CD14-positive monocyte (primary cell): Measurements from ENCODE around the gene GRID2. TPM values are rescaled to one million over a fixed set of nuclear protein-coding genes. Genes with fewer than 3 reads are reported as not detected.

Experiments
- DNase-seq, 3 donors: peaks; one replicate each; pipeline ENCODE4 v3.0.0-alpha.2; 2011 to 2022
- H2AFZ ChIP-seq: 2 replicates; pipeline ENCODE4 v1.6.0; 2012; ENCODE audit warnings: mild to moderate bottlenecking, low read depth, low read length, inconsistent platforms; ENCODE audit not compliant: insufficient read depth, poor library complexity, severe bottlenecking
- H3K27ac ChIP-seq, 2 donors: 1 replicate in 1 of 2; 2 replicates in 1 of 2; pipeline ENCODE4 v1.5.1; 2012 to 2013; ENCODE audit warnings: low read length in 2 of 2, control low read depth in 1 of 2, inconsistent platforms in 1 of 2, low read depth in 1 of 2, mild to moderate bottlenecking in 1 of 2
- H3K27me3 ChIP-seq, 2 donors: one replicate each; pipeline versions ENCODE4 v1.6.0 to v1.6.1; 2011 to 2013; ENCODE audit warnings: low read length in 2 of 2; ENCODE audit not compliant: control insufficient read depth in 2 of 2, insufficient read depth in 2 of 2
- H3K36me3 ChIP-seq, 2 donors: replicated peaks in 1 of 2; 1 replicate in 1 of 2; 2 replicates in 1 of 2; pipeline versions ENCODE4 v1.5.1 to v1.6.1; 2012 to 2013; ENCODE audit warnings: low read length in 2 of 2, control low read depth in 1 of 2, inconsistent platforms in 1 of 2, mild to moderate bottlenecking in 1 of 2; ENCODE audit not compliant: insufficient read depth in 2 of 2, control insufficient read depth in 1 of 2
- H3K4me1 ChIP-seq, 2 donors: 1 replicate in 1 of 2; 2 replicates in 1 of 2; pipeline versions ENCODE4 v1.5.1 to v1.6.1; 2012 to 2013; ENCODE audit warnings: low read length in 2 of 2, control low read depth in 1 of 2, inconsistent platforms in 1 of 2, mild to moderate bottlenecking in 1 of 2, moderate library complexity in 1 of 2; ENCODE audit not compliant: insufficient read depth in 2 of 2, control insufficient read depth in 1 of 2
- H3K4me2 ChIP-seq: replicated peaks from 2 replicates; pipeline ENCODE3; 2012; ENCODE audit warnings: low read length, moderate library complexity, mild to moderate bottlenecking; ENCODE audit not compliant: poor library complexity, severe bottlenecking; ENCODE audit errors: extremely low read depth
- H3K4me3 ChIP-seq, 3 experiments: fragments of 200-600 bp in 1 of 3; sonication (generic) in 1 of 3; replicated peaks in 1 of 3; 1 replicate in 2 of 3; 2 replicates in 1 of 3; pipeline ENCODE4 v1.5.1; 2011 to 2013; ENCODE audit warnings: low read length in 3 of 3, mild to moderate bottlenecking in 3 of 3, control low read depth in 2 of 3, low read depth in 2 of 3, inconsistent platforms in 1 of 3, moderate library complexity in 1 of 3
- H3K79me2 ChIP-seq: 2 replicates; pipeline ENCODE4 v1.6.0; 2012; ENCODE audit warnings: mild to moderate bottlenecking, control low read depth, inconsistent platforms, low read length, moderate library complexity; ENCODE audit not compliant: insufficient read depth
- H3K9ac ChIP-seq: 2 replicates; pipeline ENCODE4 v1.6.0; 2017; ENCODE audit warnings: low read length, mild to moderate bottlenecking; ENCODE audit not compliant: insufficient read depth, poor library complexity, severe bottlenecking
- H3K9me3 ChIP-seq, 2 donors: replicated peaks in 1 of 2; 1 replicate in 1 of 2; 2 replicates in 1 of 2; pipeline versions ENCODE4 v1.5.1 to v1.6.1; 2012 to 2013; ENCODE audit warnings: low read length in 2 of 2, control low read depth in 1 of 2; ENCODE audit not compliant: control insufficient read depth in 1 of 2, insufficient read depth in 1 of 2
- H4K20me1 ChIP-seq: 2 replicates; pipeline ENCODE4 v1.6.0; 2012; ENCODE audit warnings: mild to moderate bottlenecking, low read length, control low read depth, moderate library complexity; ENCODE audit not compliant: insufficient read depth
- H3K27ac Mint-ChIP-seq, 7 donors: one replicate each; pipeline ENCODE4 v1.8.0; 2020; ENCODE audit warnings: mild to moderate bottlenecking in 7 of 7, mixed read lengths in 7 of 7, moderate library complexity in 6 of 7, inconsistent platforms in 2 of 7
- H3K27me3 Mint-ChIP-seq, 3 donors: one replicate each; pipeline ENCODE4 v1.8.0; 2021 to 2022; ENCODE audit warnings: low read depth in 3 of 3, mild to moderate bottlenecking in 3 of 3, mixed read lengths in 3 of 3, moderate library complexity in 3 of 3, inconsistent platforms in 1 of 3
- H3K36me3 Mint-ChIP-seq, 2 donors: one replicate each; pipeline ENCODE4 v1.8.0; 2020; ENCODE audit warnings: mixed read lengths in 2 of 2, inconsistent platforms in 1 of 2, mild to moderate bottlenecking in 1 of 2
- H3K4me1 Mint-ChIP-seq: one replicate; pipeline ENCODE4 v1.8.0; 2020; ENCODE audit warnings: mild to moderate bottlenecking, mixed read lengths
- H3K4me3 Mint-ChIP-seq, 2 donors: one replicate each; pipeline ENCODE4 v1.8.0; 2020; ENCODE audit warnings: mild to moderate bottlenecking in 2 of 2, mixed read lengths in 2 of 2, moderate library complexity in 1 of 2
- H3K9me3 Mint-ChIP-seq, 7 donors: one replicate each; pipeline ENCODE4 v1.8.0; 2020 to 2022; ENCODE audit warnings: mixed read lengths in 7 of 7, mild to moderate bottlenecking in 6 of 7, moderate library complexity in 6 of 7, inconsistent platforms in 2 of 7
- CTCF ChIP-seq: fragments of 200-600 bp; IDR thresholded peaks from one replicate; pipeline ENCODE4 v1.8.0; 2022; ENCODE audit warnings: antibody characterized with exemption, mild to moderate bottlenecking
- WGBS: methylation state at CpG from one replicate; pipeline ENCODE4 v1.1.5; 2013; ENCODE audit warnings: missing lambda C conversion rate; ENCODE audit not compliant: insufficient coverage; 5-methylcytosine and 5-hydroxymethylcytosine counted together
- intact Hi-C, 2 donors: fragments of 100-400 bp; cut with micrococcal nuclease; formaldehyde crosslinking; loops; one replicate each; pipeline versions ENCODE4 v1.15.0 to v1.15.1; 2023
- polyA plus RNA-seq, 3 donors: library from polyadenylated mRNA; depleted of rRNA in 1 of 3; unstranded in 2 of 3; stranded (reverse) in 1 of 3; fragments of 300-500 nt in 2 of 3; fragments of >200 nt in 1 of 3; fragmentation: Illumina TruSeq in 2 of 3; gene quantifications; 1 replicate in 2 of 3; 2 replicates in 1 of 3; pipeline ENCODE4 v1.2.3, GENCODE V29; 2012 to 2021

Gene GRID2
- polyA plus RNA-seq, 3 donors = not detected

GRCh38 chr4:93319041-93319440 is 1015.3 kb downstream of the GRID2 start:
- Mint-ChIP-seq H3K27me3 (no peaks in the 10 kb centered on the region), H3K4me3 (no peak overlapping the region), H3K9me3 (peaks cover 0 to 5% (median 0%) of the 10 kb centered on the region in 7 donors), H3K36me3 (no peaks in the 10 kb centered on the region), H3K27ac (no peak overlapping the region), H3K4me1 (no peaks in the 10 kb centered on the region)
- H3K27ac ChIP-seq = no peak overlapping the region
- DNase-seq = no peak
- no peak overlapping the region for H2AFZ ChIP-seq
- no peak overlapping the region for H3K9ac ChIP-seq
- intact Hi-C loops = no loop called here
- H3K4me1 ChIP-seq = no peaks in the 10 kb centered on the region
- WGBS = no CpG with 5 or more reads among the region's 1 CpG
- no peak overlapping the region for H3K4me3 ChIP-seq
- no peak for TF ChIP-seq CTCF
- no peaks in the 10 kb centered on the region for H3K79me2 ChIP-seq
- H3K4me2 ChIP-seq = no peak overlapping the region
- H3K9me3 ChIP-seq = no peaks in the 10 kb centered on the region
- H3K36me3 ChIP-seq = no peaks in the 10 kb centered on the region
- no peaks in the 10 kb centered on the region for H4K20me1 ChIP-seq
- H3K27me3 ChIP-seq = no peaks in the 10 kb centered on the region

- Histone ChIP-seq H3K9ac (no peak overlapping the region), H2AFZ (no peak overlapping the region), H3K9me3 (no peaks in the 10 kb centered on the region), H4K20me1 (no peaks in the 10 kb centered on the region), H3K4me1 (no peaks in the 10 kb centered on the region), H3K36me3 (no peaks in the 10 kb centered on the region), H3K4me3 (no peak overlapping the region), H3K4me2 (no peak overlapping the region), H3K27me3 (no peaks in the 10 kb centered on the region), H3K27ac (no peak overlapping the region), H3K79me2 (no peaks in the 10 kb centered on the region)
- Mint-ChIP-seq H3K4me1 (no peaks in the 10 kb centered on the region), H3K9me3 (peaks cover 0 to 8% (median 1%) of the 10 kb centered on the region in 7 donors), H3K27me3 (no peaks in the 10 kb centered on the region), H3K4me3 (no peak overlapping the region), H3K36me3 (no peaks in the 10 kb centered on the region), H3K27ac (no peak overlapping the region)
- TF ChIP-seq CTCF = no peak
- intact Hi-C loops = no loop called here
- DNase-seq = no peak
Measured at GRCh38 chr4:93320356-93320755, 1016.6 kb downstream of the GRID2 start.
